ENCODE measurements around the gene MBP. TPM values are rescaled to one million over a fixed set of nuclear protein-coding genes. Genes with fewer than 3 reads are reported as not detected.

The MBP gene
- total and polyA plus RNA-seq, 2 donors (not counting 3 experiments of a cell fraction or from before 2014, with no cell fraction given) = 1.7 to 2.3 TPM

DNA sequence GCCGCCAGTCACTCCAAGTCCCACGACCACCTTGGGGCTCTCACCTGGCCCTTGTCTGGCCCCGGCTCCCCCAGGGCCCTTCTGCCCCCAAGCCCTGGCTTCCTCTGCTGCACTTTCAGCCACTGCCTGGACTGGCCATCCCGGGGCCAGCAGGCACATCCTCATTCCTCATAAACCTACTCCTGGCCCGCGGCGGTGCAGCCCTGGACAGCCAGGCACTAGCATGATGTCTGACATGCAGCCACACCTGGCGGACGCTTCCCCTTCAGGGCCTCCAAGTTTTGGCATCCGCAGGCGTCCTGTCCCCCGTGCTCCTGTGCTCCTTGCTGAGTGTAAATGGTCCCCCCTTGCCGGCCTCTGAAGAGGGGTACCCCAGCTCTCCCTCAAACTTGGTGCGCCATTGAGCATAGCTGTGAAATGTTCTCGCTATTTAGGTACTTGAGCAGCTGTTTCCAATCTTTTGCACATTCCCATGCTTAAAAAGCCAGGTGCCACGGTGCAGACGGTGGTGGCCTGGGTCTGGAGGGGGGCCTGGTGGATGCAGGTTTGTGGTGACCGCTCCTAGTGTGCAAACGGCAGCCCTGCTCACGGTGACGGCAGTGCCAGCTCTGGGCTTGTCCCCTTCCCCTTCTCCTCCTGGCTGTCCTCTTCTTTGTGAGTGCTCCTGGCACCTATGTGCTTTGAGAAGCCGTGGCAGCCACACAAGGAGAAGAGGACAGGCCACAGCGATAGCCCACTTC lies 123.8 kb downstream of the MBP start:
- FAIRE-seq = no peak
- Histone ChIP-seq H3K79me2 (ENCODE audit: control insufficient read depth, insufficient read depth, low read length) (no peaks in the 10 kb centered on the region), H3K4me2 (ENCODE audit: insufficient read depth, low read length) (no peak overlapping the region), H3K9ac (replicated peaks; ENCODE audit: extremely low read depth, insufficient read depth, low read length) (no peak overlapping the region), H3K27ac (ENCODE audit: insufficient read depth, low read depth, low read length) (no peak overlapping the region), H3K9me3 (replicated peaks; ENCODE audit: control insufficient read depth, insufficient read depth, low read length) (no peaks in the 10 kb centered on the region), H3K9me1 (replicated peaks; ENCODE audit: control insufficient read depth, extremely low read depth, insufficient read depth, low read length) (no peaks in the 10 kb centered on the region), H3K4me1 (ENCODE audit: control insufficient read depth, extremely low read depth, insufficient read depth, low read length) (no peaks in the 10 kb centered on the region), H3K4me3 (replicated peaks in 1 of 3; ENCODE audit: insufficient read depth in 1 of 3, low read depth in 1 of 3, low read length in 3 of 3) (no peak overlapping the region), H3K36me3 (ENCODE audit: control insufficient read depth in 2 of 2, extremely low read depth in 1 of 2, insufficient read depth in 2 of 2, low read length in 2 of 2) (no peaks in the 10 kb centered on the region), H3K27me3 (ENCODE audit: control insufficient read depth in 2 of 2, insufficient read depth in 2 of 2, low read length in 2 of 2) (peaks cover 0 to 3% of the 10 kb centered on the region in 2 experiments), H2AFZ (ENCODE audit: low read depth, low read length) (no peak overlapping the region), H4K20me1 (replicated peaks; ENCODE audit: control insufficient read depth, extremely low read depth, insufficient read depth, low read length) (no peaks in the 10 kb centered on the region)
- CTCF ChIA-PET = interaction anchor here (1.1 to 1.6 kb wide), 2 partner anchors 8 to 203 kb away, joined by 4 to 6 read pairs; no protein-coding TSS in a partner anchor
- intact Hi-C loops (cut with micrococcal nuclease) (no loop called here), dilution Hi-C loops (cut with MboI; ENCODE audit: extremely low pct_ligation_motif_present, low sequenced_read_pairs) (no loop called here)
- POLR2A ChIA-PET = no interaction called here
- BruUV-seq (replicated peaks) = no TSS peak
- TF ChIP-seq MYC (IDR thresholded peaks at IDR 0.05; ENCODE audit: low read depth, low read length) = no peak
- no peak for TF ChIP-seq GATA2 (IDR thresholded peaks at IDR 0.05; ENCODE audit: insufficient read depth, insufficient read length, low read depth, low read length)
- no peak for TF ChIP-seq POLR2A (IDR thresholded peaks at IDR 0.05; ENCODE audit: low read depth, low read length)
- TF ChIP-seq JUN (IDR thresholded peaks at IDR 0.05; ENCODE audit: borderline replicate concordance, insufficient read depth, insufficient read length, low read depth) = no peak
- TF ChIP-seq, protein P1, sequence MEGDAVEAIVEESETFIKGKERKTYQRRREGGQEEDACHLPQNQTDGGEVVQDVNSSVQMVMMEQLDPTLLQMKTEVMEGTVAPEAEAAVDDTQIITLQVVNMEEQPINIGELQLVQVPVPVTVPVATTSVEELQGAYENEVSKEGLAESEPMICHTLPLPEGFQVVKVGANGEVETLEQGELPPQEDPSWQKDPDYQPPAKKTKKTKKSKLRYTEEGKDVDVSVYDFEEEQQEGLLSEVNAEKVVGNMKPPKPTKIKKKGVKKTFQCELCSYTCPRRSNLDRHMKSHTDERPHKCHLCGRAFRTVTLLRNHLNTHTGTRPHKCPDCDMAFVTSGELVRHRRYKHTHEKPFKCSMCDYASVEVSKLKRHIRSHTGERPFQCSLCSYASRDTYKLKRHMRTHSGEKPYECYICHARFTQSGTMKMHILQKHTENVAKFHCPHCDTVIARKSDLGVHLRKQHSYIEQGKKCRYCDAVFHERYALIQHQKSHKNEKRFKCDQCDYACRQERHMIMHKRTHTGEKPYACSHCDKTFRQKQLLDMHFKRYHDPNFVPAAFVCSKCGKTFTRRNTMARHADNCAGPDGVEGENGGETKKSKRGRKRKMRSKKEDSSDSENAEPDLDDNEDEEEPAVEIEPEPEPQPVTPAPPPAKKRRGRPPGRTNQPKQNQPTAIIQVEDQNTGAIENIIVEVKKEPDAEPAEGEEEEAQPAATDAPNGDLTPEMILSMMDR (IDR thresholded peaks at IDR 0.05; ENCODE audit: extremely low read depth in 1 of 2, insufficient read depth in 1 of 2, low read depth in 1 of 2, low read length in 2 of 2) = no peak
- TF ChIP-seq MAX (IDR thresholded peaks at IDR 0.05; ENCODE audit: insufficient read depth, insufficient read length) = no peak
- TF ChIP-seq FOS (IDR thresholded peaks at IDR 0.05; ENCODE audit: borderline replicate concordance, insufficient read depth, low read length) = no peak
- TF ChIP-seq POLR2AphosphoS5 (IDR thresholded peaks at IDR 0.05; ENCODE audit: insufficient read depth, low read depth, low read length) = no peak
- TF ChIP-seq EZH2 (IDR thresholded peaks at IDR 0.05; ENCODE audit: borderline replicate concordance, low read depth, low read length, severe bottlenecking) = no peak
- no peak for DNase-seq (ENCODE audit: low read depth, low spot score)

Measured in endothelial cell of umbilical vein (primary cell).